Heart left ventricle (tissue), 16 donors: Measurements from ENCODE around the gene COQ8A. TPM values are rescaled to one million over a fixed set of nuclear protein-coding genes. Genes with fewer than 3 reads are reported as not detected.

Source experiments
- ATAC-seq, 4 donors: fragments of 200-7000 bp; cut with Tn5 transposase; one replicate each; pipeline ENCODE4 v1.9.1; 2020 to 2022; ENCODE audit warnings: moderate library complexity in 4 of 4, mild to moderate bottlenecking in 3 of 4, moderate number of reproducible peaks in 1 of 4
- DNase-seq, 5 donors: peaks; one replicate each; pipeline ENCODE4 v3.0.0-alpha.2; 2020
- H3K27ac ChIP-seq, 12 donors: fragments of 200-600 bp; sonication (generic) in 4 of 12; one replicate each; pipeline versions ENCODE4 v1.5.0 to v1.8.0; 2016 to 2022; ENCODE audit warnings: mild to moderate bottlenecking in 2 of 12
- H3K27me3 ChIP-seq, 9 donors: fragments of 200-600 bp; sonication (generic) in 2 of 9; one replicate each; pipeline versions ENCODE4 v1.5.1 to v1.8.0; 2016 to 2022; ENCODE audit warnings: mild to moderate bottlenecking in 3 of 9
- H3K36me3 ChIP-seq, 9 donors: fragments of 200-600 bp; sonication (generic) in 2 of 9; one replicate each; pipeline versions ENCODE4 v1.5.0 to v1.8.0; 2018 to 2022; ENCODE audit warnings: mild to moderate bottlenecking in 2 of 9
- H3K4me1 ChIP-seq, 12 donors: fragments of 200-600 bp; sonication (generic) in 4 of 12; one replicate each; pipeline versions ENCODE4 v1.5.0 to v1.8.0; 2016 to 2022; ENCODE audit warnings: mild to moderate bottlenecking in 3 of 12
- H3K4me3 ChIP-seq, 12 donors: fragments of 200-600 bp; sonication (generic) in 4 of 12; one replicate each; pipeline versions ENCODE4 v1.5.0 to v1.8.0; 2017 to 2022; ENCODE audit warnings: mild to moderate bottlenecking in 9 of 12, moderate library complexity in 4 of 12
- H3K9me3 ChIP-seq, 12 donors: fragments of 200-600 bp; sonication (generic) in 4 of 12; one replicate each; pipeline versions ENCODE4 v1.5.0 to v1.8.0; 2016 to 2022; ENCODE audit warnings: mild to moderate bottlenecking in 1 of 12
- CTCF ChIP-seq, 12 donors: fragments of 200-600 bp; sonication (generic) in 4 of 12; IDR thresholded peaks; one replicate each; pipeline versions ENCODE4 v1.5.0 to v1.8.0; 2018 to 2022; ENCODE audit warnings: antibody characterized with exemption in 12 of 12, mild to moderate bottlenecking in 5 of 12
- POLR2A ChIP-seq, 2 donors: fragments of 450-650 bp; IDR thresholded peaks; one replicate each; pipeline ENCODE4 v1.6.1; 2017; ENCODE audit warnings: antibody characterized with exemption in 2 of 2, mild to moderate bottlenecking in 2 of 2, moderate library complexity in 2 of 2
- whole genome bisulfite sequencing, 4 donors: extraction: QIAGEN DNeasy Blood & Tissue Kit in 2 of 4; methylation state at CpG; one replicate each; pipeline versions ENCODE4 v1.1.5 to v1.1.7; 2013 to 2018; 5-methylcytosine and 5-hydroxymethylcytosine counted together
- intact Hi-C, 10 donors: fragments of 100-400 bp; cut with DNase I; formaldehyde crosslinking; loops; one replicate each; pipeline versions ENCODE4 v1.11.1 to v1.14.2; 2022
- polyA plus RNA-seq, 2 donors: library from polyadenylated mRNA; stranded (reverse); fragments of 200-250 nt; gene quantifications; one replicate each; pipeline ENCODE4 v1.2.3, GENCODE V29; 2013
- total RNA-seq, 9 donors: library from RNA; depleted of rRNA in 2 of 9; stranded (reverse); fragments of >200 nt in 2 of 9; fragmentation: NEBNext Ultra II Directional in 3 of 9; extraction: Animal tissue kit (Norgen Biotek cat#: 25700) in 3 of 9; gene quantifications; one replicate each; pipeline versions ENCODE4 v1.1.0 to v1.2.4, GENCODE V29; 2016 to 2023
- donor health status: ischemic (EF 13 %, LVEDD 7.1; RV severe dilation, severe dysfunction).
- donor health status: healthy with polysubstance abuse.
- donor health status: DM: no; HTN: yes; CAD: no.
- donor health status: DM: no; HTN: no; CAD: no.
- donor health status: ischemic (EF 25% LVEDD 6.9; RV normal size, moderate dysfunction).
- donor health status: ischemic (EF 25% LVEDD 5.7; RV mildly dilated, moderate dysfunction).
- donor health status: healthy.
- donor health status: DM: yes; HTN: yes; CAD: no.
- donor health status: ischemic (EF 35%, LVEDD 5.7; RV mildly dilated, moderate dysfunction).
- donor health status: nonischemic (EF 11% LVEDD 7.7; RV severe dilation, severe dysfunction).
- donor health status: DM: yes; HTN: yes; CAD: no.
- donor health status: PGD.
- donor health status: ischemic (EF 29% LVEDD 5.4; RV normal size, mild dysfunction).
- donor health status: nonischemic (EF 23%, LVEDD 6.1; RV moderate dilation, normal function).

COQ8A gene
- total and polyA plus RNA-seq, 11 donors, result 141 to 915 (median 269) TPM

GRCh38 chr1:226934483-226935237 lies 5.4 kb upstream of the COQ8A start:
- H3K36me3 ChIP-seq, result peaks cover 0 to 9% (median 0%) of the 10 kb centered on the region in 9 donors
- no peak overlapping the region for H3K27ac ChIP-seq
- H3K27me3 ChIP-seq, result no peaks in the 10 kb centered on the region
- H3K4me3 ChIP-seq, result no peak overlapping the region
- peaks cover 0 to 16% (median 10%) of the 10 kb centered on the region in 12 donors for H3K4me1 ChIP-seq
- peaks cover 0 to 23% (median 18%) of the 10 kb centered on the region in 12 donors for H3K9me3 ChIP-seq
- TF ChIP-seq POLR2A (IDR thresholded peaks at IDR 0.05), result no peak
- TF ChIP-seq CTCF (IDR thresholded peaks at IDR 0.05), result no peak
- ATAC-seq (no peak), DNase-seq (no peak)
- intact Hi-C loops, result no loop called here
- 64 to 100% (median 86%) methylated on average over 3 of the region's 3 CpGs for WGBS, 4 donors

- ATAC-seq (no peak), DNase-seq (no peak)
- peaks cover 3 to 42% (median 33%) of the 10 kb centered on the region in 12 donors for H3K4me1 ChIP-seq
- H3K27ac ChIP-seq, result peak overlapping the region; percentile 92 to 99 (median 98)
- intact Hi-C loops, result loop anchor here in 1 of 10 donors (2.0 kb wide), 1 partner anchor 17 kb away; no protein-coding TSS in a partner anchor
- TF ChIP-seq POLR2A (IDR thresholded peaks at IDR 0.05), result no peak
- TF ChIP-seq CTCF (IDR thresholded peaks at IDR 0.05), result no peak
- H3K9me3 ChIP-seq, result peaks cover 0 to 23% (median 18%) of the 10 kb centered on the region in 12 donors
- H3K36me3 ChIP-seq, result peaks cover 0 to 9% (median 0%) of the 10 kb centered on the region in 9 donors
- WGBS, 4 donors, result 73 to 83% (median 80%) methylated on average over 10 of the region's 10 CpGs
- peak overlapping the region in 2 of 12 donors; percentile 80 to 95 for H3K4me3 ChIP-seq
- no peaks in the 10 kb centered on the region for H3K27me3 ChIP-seq
These were observed 2.0 kb upstream of the COQ8A start for GRCh38 chr1:226937940-226938725.

GRCh38 chr1:226938903-226939437 lies 1.1 kb upstream of the COQ8A start:
- Histone ChIP-seq H3K4me3 (peak overlapping the region; percentile 41 to 98 (median 82)), H3K36me3 (peaks cover 0 to 4% (median 0%) of the 10 kb centered on the region in 9 donors), H3K4me1 (peaks cover 3 to 50% (median 40%) of the 10 kb centered on the region in 12 donors), H3K9me3 (peaks cover 0 to 18% (median 15%) of the 10 kb centered on the region in 12 donors), H3K27ac (peak overlapping the region; percentile 92 to 99 (median 98)), H3K27me3 (no peaks in the 10 kb centered on the region)
- ATAC-seq (no peak), DNase-seq (no peak)
- intact Hi-C loops, result loop anchor here in 1 of 10 donors (1.0 to 2.0 kb wide), 2 partner anchors 18 to 68 kb away; no protein-coding TSS in a partner anchor
- TF ChIP-seq POLR2A (IDR thresholded peaks at IDR 0.05) (no peak), CTCF (IDR thresholded peaks at IDR 0.05) (no peak)
- 5 to 9% (median 6%) methylated on average over 12 of the region's 12 CpGs for WGBS, 4 donors
